ENCODE measurements around the gene SOX8. TPM values are rescaled to one million over a fixed set of nuclear protein-coding genes. Genes with fewer than 3 reads are reported as not detected.

Gene SOX8
- total RNA-seq, 1 donor from 2014 or later, result 0.27 TPM

- H3K36me3 Mint-ChIP-seq (ENCODE audit: unreplicated experiment), result no peaks in the 10 kb centered on the region
Measured at GRCh38 chr16:991773-992172, 10.2 kb downstream of the SOX8 start.

GRCh38 chr16:993731-994130 is 12.2 kb downstream of the SOX8 start:
- Mint-ChIP-seq H3K4me3 (ENCODE audit: unreplicated experiment) (no peak overlapping the region), H3K9me3 (ENCODE audit: unreplicated experiment) (no peaks in the 10 kb centered on the region), H3K36me3 (ENCODE audit: unreplicated experiment) (no peaks in the 10 kb centered on the region), H3K4me1 (ENCODE audit: unreplicated experiment) (peaks cover 14% of the 10 kb centered on the region), H3K27ac (ENCODE audit: unreplicated experiment) (no peak overlapping the region), H3K27me3 (ENCODE audit: unreplicated experiment) (peaks cover 27% of the 10 kb centered on the region)
- DNase-seq (ENCODE audit: extremely low spot score, unreplicated experiment), result no peak
- TF ChIP-seq, protein P1, sequence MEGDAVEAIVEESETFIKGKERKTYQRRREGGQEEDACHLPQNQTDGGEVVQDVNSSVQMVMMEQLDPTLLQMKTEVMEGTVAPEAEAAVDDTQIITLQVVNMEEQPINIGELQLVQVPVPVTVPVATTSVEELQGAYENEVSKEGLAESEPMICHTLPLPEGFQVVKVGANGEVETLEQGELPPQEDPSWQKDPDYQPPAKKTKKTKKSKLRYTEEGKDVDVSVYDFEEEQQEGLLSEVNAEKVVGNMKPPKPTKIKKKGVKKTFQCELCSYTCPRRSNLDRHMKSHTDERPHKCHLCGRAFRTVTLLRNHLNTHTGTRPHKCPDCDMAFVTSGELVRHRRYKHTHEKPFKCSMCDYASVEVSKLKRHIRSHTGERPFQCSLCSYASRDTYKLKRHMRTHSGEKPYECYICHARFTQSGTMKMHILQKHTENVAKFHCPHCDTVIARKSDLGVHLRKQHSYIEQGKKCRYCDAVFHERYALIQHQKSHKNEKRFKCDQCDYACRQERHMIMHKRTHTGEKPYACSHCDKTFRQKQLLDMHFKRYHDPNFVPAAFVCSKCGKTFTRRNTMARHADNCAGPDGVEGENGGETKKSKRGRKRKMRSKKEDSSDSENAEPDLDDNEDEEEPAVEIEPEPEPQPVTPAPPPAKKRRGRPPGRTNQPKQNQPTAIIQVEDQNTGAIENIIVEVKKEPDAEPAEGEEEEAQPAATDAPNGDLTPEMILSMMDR (IDR thresholded peaks at IDR 0.05), result no peak

More at GRCh38 chr16:991773-992172, 10.2 kb downstream of the SOX8 start:
- Mint-ChIP-seq H3K27ac (ENCODE audit: unreplicated experiment) (no peak overlapping the region), H3K9me3 (ENCODE audit: unreplicated experiment) (no peaks in the 10 kb centered on the region), H3K4me1 (ENCODE audit: unreplicated experiment) (peaks cover 4% of the 10 kb centered on the region), H3K4me3 (ENCODE audit: unreplicated experiment) (no peak overlapping the region), H3K27me3 (ENCODE audit: unreplicated experiment) (peaks cover 27% of the 10 kb centered on the region)
- TF ChIP-seq, protein P1 (IDR thresholded peaks at IDR 0.05), result no peak
- no peak for DNase-seq (ENCODE audit: extremely low spot score, unreplicated experiment)

DNA sequence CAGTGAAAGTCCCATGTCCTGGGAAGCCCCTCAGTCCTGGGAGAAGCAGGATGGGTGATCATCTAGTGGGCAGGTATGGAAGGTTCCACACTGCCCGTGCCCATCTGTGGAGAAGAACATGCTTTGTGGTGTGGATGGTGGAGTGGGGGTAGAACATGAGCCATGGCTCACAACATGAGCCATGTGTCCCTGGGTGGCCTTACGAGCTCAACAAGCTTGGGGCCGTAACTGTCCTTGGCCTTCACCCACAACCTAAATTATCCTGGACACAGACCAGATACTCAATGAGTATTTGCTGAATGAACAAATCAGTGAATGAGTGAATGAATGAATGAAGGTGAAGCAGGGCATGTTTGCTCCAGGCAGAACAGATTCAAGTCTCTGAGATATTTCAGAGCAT is 13.5 kb downstream of the SOX8 start:
- TF ChIP-seq, protein P1 (IDR thresholded peaks at IDR 0.05), result no peak
- Mint-ChIP-seq H3K9me3 (ENCODE audit: unreplicated experiment) (no peaks in the 10 kb centered on the region), H3K4me1 (ENCODE audit: unreplicated experiment) (peaks cover 14% of the 10 kb centered on the region), H3K27ac (ENCODE audit: unreplicated experiment) (no peak overlapping the region), H3K4me3 (ENCODE audit: unreplicated experiment) (no peak overlapping the region), H3K27me3 (ENCODE audit: unreplicated experiment) (peaks cover 27% of the 10 kb centered on the region), H3K36me3 (ENCODE audit: unreplicated experiment) (no peaks in the 10 kb centered on the region)
- DNase-seq (ENCODE audit: extremely low spot score, unreplicated experiment), result no peak

- peaks cover 14% of the 10 kb centered on the region for H3K4me1 Mint-ChIP-seq (ENCODE audit: unreplicated experiment)
- no peaks in the 10 kb centered on the region for H3K36me3 Mint-ChIP-seq (ENCODE audit: unreplicated experiment)
- no peak overlapping the region for H3K4me3 Mint-ChIP-seq (ENCODE audit: unreplicated experiment)
- H3K27me3 Mint-ChIP-seq (ENCODE audit: unreplicated experiment), result peaks cover 27% of the 10 kb centered on the region
- TF ChIP-seq, protein P1 (IDR thresholded peaks at IDR 0.05), result no peak
- H3K27ac Mint-ChIP-seq (ENCODE audit: unreplicated experiment), result no peak overlapping the region
- H3K9me3 Mint-ChIP-seq (ENCODE audit: unreplicated experiment), result no peaks in the 10 kb centered on the region
- DNase-seq (ENCODE audit: extremely low spot score, unreplicated experiment), result no peak
Measured at GRCh38 chr16:995783-996182, 14.2 kb downstream of the SOX8 start.

GRCh38 chr16:996681-997080 is 15.1 kb downstream of the SOX8 start:
- peaks cover 27% of the 10 kb centered on the region for H3K27me3 Mint-ChIP-seq (ENCODE audit: unreplicated experiment)
- no peaks in the 10 kb centered on the region for H3K9me3 Mint-ChIP-seq (ENCODE audit: unreplicated experiment)
- DNase-seq (ENCODE audit: extremely low spot score, unreplicated experiment), result no peak
- H3K27ac Mint-ChIP-seq (ENCODE audit: unreplicated experiment), result no peak overlapping the region
- peaks cover 14% of the 10 kb centered on the region for H3K4me1 Mint-ChIP-seq (ENCODE audit: unreplicated experiment)
- TF ChIP-seq, protein P1 (IDR thresholded peaks at IDR 0.05), result no peak
- no peak overlapping the region for H3K4me3 Mint-ChIP-seq (ENCODE audit: unreplicated experiment)
- H3K36me3 Mint-ChIP-seq (ENCODE audit: unreplicated experiment), result peaks cover 2% of the 10 kb centered on the region
